ENCODE measurements around the gene MEGF6. TPM values are rescaled to one million over a fixed set of nuclear protein-coding genes. Genes with fewer than 3 reads are reported as not detected.

The MEGF6 gene
- total RNA-seq, 4 donors from 2014 or later: 0.88 to 69.0 (median 36.9) TPM

GRCh38 chr1:3520419-3521378 is 90.6 kb downstream of the MEGF6 start:
- TF ChIP-seq POLR2A (IDR thresholded peaks at IDR 0.05) (no peak), CTCF (IDR thresholded peaks at IDR 0.05) (no peak)
- intact Hi-C loops (cut with DNase I; ENCODE audit: low total_unique reads): no loop called here
- Histone ChIP-seq H3K27me3 (no peaks in the 10 kb centered on the region), H3K4me1 (no peaks in the 10 kb centered on the region), H3K27ac (no peak overlapping the region), H3K9me3 (no peaks in the 10 kb centered on the region), H3K36me3 (no peaks in the 10 kb centered on the region), H3K4me3 (no peak overlapping the region)
- no peak for DNase-seq

DNA sequence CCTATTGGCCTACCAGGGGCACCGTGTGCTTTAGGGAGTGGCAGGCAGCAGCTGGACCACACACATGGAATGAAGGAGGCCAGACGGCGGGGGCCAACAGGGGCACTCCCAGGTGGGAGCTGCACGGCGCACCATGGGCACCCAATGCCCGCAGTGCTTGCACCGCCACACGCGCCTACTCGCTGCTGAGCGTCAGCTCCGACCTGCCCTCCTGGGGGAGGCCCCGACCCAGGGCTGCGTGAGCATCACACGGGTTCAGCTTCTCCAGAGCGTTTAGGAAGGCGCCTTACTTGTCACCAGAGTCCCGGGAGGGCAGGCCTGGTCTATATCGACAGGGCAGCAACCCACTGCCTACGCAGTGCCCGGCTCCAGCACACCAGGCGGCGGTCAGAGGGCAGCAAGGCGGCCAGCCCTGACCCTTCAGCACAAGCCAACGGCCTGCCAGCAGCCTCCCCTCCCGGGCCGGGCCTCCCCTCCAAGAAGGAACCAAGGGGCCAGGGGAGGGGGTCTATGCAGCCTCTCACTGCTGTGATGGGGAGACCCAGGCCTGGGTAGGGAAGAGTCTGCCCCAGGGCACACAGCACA is 91.9 kb downstream of the MEGF6 start:
- Histone ChIP-seq H3K9me3 (no peaks in the 10 kb centered on the region), H3K4me3 (no peak overlapping the region), H3K4me1 (no peaks in the 10 kb centered on the region), H3K27ac (no peak overlapping the region), H3K36me3 (no peaks in the 10 kb centered on the region), H3K27me3 (no peaks in the 10 kb centered on the region)
- no peak for DNase-seq
- intact Hi-C loops (cut with DNase I; ENCODE audit: low total_unique reads): no loop called here
- TF ChIP-seq CTCF (IDR thresholded peaks at IDR 0.05) (no peak), POLR2A (IDR thresholded peaks at IDR 0.05) (no peak)

DNA sequence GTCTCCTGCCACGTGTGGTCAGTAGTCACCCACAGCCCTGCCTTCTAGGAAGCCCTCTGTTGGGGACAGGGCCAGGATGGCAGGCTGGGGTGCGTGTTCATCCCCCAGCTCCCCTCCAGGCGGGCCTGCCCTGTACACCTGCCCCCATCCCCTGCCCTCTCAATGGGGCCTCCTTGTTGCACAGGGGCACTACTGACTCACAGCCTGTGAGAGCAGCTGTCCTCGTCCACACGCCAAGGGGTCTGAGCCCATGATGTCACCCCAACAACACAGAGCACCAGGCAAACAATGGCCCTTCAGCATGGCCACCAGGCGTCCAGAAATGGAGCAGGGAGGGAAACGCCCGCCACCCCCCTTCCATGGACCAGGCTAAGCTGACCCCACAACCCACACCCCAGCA is 92.6 kb downstream of the MEGF6 start:
- Histone ChIP-seq H3K27ac (no peak overlapping the region), H3K4me1 (no peaks in the 10 kb centered on the region), H3K36me3 (no peaks in the 10 kb centered on the region), H3K9me3 (no peaks in the 10 kb centered on the region), H3K4me3 (no peak overlapping the region), H3K27me3 (no peaks in the 10 kb centered on the region)
- intact Hi-C loops (cut with DNase I; ENCODE audit: low total_unique reads): no loop called here
- DNase-seq: no peak
- no peak for TF ChIP-seq POLR2A (IDR thresholded peaks at IDR 0.05)
- TF ChIP-seq CTCF (IDR thresholded peaks at IDR 0.05): no peak

- Histone ChIP-seq H3K4me1 (no peaks in the 10 kb centered on the region), H3K27ac (no peak overlapping the region), H3K36me3 (no peaks in the 10 kb centered on the region), H3K9me3 (no peaks in the 10 kb centered on the region), H3K27me3 (no peaks in the 10 kb centered on the region), H3K4me3 (no peak overlapping the region)
- TF ChIP-seq CTCF (IDR thresholded peaks at IDR 0.05): peak in 3 of 4 experiments; percentile 10 to 42 (median 13)
- no peak for TF ChIP-seq POLR2A (IDR thresholded peaks at IDR 0.05)
- DNase-seq: no peak
- intact Hi-C loops (cut with DNase I; ENCODE audit: low total_unique reads): no loop called here
Measured at GRCh38 chr1:3518256-3518655, 93.1 kb downstream of the MEGF6 start.

All from uterus (tissue), 4 donors.